Nasal cavity respiratory epithelium epithelial cell of viscerocranial mucosa (primary cell): ENCODE results near the gene CEP128. TPM values are rescaled to one million over a fixed set of nuclear protein-coding genes. Genes with fewer than 3 reads are reported as not detected.

Experiments used
- total RNA-seq: library from RNA; depleted of rRNA; stranded (reverse); fragments of >200 nt; gene quantifications from 2 replicates; pipeline ENCODE4 v1.2.3, GENCODE V29; 2014

Gene CEP128
- total RNA-seq, result 2.4 and 5.1 TPM in 2 replicates

GRCh38 chr14:80941241-80942185, at the start of gene CEP128:
TSS of gene CEP128 (minus strand) at chr14:80941738.

GRCh38 chr14:80955416-80955941, 13.9 kb upstream of the CEP128 start, which contains the start of gene TSHR:
TSS of gene TSHR (plus strand) at chr14:80955621. CDS start at chr14:80955681, 60 bp downstream.

Other genes starting within 250 kb of the CEP128 start
- gene TSHR, start 13.9 kb upstream of the CEP128 start, total RNA-seq, result not detected in 2 replicates